GM12801 (cell line): Measurements from ENCODE around the gene CACNB1.

Source experiments
- TF ChIP-seq, protein P1 (sequence below): IDR thresholded peaks from one replicate; pipeline ENCODE4 v1.5.1; 2011; ENCODE audit warnings: control low read depth; ENCODE audit not compliant: insufficient read length; ENCODE audit errors: extremely low read depth

CACNB1 gene

DNA sequence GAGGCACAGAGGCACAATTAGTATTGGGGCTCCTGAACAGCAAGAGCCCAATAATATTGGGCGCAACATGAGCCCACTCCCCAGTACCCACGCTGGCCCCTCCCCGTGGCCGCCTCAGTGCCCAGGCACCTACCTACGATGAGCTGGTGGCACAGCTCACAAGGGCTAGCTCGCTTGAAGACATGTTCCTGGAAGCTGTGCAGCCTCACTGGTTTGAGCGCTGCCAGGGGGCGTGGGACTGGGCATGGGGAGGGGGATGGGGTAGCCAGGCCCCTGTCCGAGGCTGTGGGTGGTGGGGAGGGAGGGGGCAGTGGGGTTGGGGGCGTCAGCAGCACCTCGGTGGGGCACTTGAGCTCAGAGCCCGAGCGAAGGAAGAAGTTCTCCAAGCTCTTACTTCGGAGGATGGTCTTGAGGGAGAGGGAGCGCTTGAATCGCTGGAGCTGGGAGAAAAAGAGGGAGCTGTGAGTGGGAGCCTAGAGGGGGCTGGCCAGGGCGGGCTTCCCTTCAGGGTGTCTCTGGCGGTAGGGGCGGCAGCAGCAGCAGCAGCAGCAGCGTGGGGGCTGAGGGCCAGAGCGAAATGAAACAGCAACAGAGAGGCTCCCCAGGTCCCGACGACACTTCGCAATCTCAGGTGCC is 20.4 kb upstream of the CACNB1 start:
- TF ChIP-seq, protein P1, sequence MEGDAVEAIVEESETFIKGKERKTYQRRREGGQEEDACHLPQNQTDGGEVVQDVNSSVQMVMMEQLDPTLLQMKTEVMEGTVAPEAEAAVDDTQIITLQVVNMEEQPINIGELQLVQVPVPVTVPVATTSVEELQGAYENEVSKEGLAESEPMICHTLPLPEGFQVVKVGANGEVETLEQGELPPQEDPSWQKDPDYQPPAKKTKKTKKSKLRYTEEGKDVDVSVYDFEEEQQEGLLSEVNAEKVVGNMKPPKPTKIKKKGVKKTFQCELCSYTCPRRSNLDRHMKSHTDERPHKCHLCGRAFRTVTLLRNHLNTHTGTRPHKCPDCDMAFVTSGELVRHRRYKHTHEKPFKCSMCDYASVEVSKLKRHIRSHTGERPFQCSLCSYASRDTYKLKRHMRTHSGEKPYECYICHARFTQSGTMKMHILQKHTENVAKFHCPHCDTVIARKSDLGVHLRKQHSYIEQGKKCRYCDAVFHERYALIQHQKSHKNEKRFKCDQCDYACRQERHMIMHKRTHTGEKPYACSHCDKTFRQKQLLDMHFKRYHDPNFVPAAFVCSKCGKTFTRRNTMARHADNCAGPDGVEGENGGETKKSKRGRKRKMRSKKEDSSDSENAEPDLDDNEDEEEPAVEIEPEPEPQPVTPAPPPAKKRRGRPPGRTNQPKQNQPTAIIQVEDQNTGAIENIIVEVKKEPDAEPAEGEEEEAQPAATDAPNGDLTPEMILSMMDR, result no peak

DNA sequence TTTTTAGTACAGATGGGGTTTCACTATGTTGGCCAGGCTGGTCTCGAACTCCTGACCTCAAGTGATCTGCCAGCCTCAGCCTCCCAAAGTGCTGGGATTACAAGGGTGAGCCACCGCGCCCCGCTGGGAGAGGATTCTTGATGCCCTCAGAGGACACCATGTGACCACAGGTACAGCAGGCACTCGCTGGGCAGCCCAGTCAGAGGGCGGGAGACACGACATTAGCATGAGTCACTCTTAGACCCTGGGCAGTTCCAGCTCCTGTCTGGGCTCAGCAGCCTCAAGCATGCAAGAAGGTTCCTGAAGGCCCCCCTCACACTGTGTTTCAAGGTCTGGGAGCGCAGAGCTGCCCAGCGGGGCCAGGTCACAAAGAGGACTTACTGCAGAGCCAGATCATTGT is 16.4 kb upstream of the CACNB1 start:
- TF ChIP-seq, protein P1, result no peak

DNA sequence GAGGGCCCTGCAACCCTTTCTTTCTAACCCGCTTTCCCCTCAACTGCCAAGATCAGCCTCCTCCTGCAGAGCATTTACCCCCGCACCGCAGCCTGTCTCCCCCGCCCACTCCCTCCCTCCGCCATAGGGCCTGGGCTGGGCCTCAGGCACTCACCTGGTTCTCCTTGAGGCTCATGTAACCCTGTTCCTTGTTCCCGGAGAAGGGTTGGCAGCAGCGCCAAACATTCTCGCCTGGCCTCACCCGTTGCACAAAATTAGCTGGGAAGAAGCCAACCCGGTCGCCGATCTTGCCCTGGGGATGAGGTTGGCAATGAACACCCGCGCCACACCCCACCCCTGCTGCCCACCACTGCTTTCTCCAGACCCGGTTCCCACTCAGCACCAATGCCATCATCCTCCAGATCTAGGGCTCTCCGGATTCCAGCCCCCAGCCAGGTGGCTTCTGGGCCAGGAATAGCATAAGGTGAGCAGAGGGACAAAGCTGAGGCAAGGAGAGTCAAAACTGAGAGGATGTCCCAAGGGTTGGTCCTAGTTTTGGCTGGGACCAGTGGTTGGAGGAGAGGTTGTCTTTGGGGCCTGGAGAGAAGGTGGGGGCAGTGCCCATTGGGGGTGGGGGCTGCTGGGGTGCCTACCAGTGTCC is 15.5 kb upstream of the CACNB1 start:
- TF ChIP-seq, protein P1, result no peak

DNA sequence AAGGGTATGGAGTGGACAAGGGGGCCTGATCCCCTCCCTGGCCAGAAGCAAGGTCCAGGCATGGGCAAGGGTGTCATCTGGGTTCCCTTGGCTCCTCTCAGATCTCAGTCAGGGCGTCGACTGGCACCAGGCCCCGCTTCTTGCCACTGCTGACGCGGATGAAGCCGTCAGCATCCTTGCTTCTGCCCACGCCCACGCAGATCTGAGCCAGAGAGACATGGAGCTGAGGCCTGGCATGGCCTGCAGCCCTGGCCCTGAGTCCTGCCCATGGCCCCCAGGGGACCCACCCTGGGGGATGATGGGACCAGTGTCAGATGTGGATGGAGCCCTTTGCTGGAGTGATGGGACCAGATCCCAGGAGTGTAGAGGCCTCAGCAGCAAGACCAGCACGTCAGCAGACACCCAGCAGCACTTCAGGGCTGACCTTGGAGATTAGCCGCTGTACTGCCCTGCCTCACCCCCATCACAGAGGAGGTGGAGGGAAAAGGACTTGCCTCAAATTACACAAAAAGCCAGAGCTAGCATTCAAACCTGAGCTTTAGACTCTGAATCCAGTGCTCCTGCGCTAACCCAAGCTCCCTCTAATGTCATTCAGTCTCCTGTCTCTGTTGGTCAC is 14.8 kb upstream of the CACNB1 start:
- TF ChIP-seq, protein P1, result no peak

DNA sequence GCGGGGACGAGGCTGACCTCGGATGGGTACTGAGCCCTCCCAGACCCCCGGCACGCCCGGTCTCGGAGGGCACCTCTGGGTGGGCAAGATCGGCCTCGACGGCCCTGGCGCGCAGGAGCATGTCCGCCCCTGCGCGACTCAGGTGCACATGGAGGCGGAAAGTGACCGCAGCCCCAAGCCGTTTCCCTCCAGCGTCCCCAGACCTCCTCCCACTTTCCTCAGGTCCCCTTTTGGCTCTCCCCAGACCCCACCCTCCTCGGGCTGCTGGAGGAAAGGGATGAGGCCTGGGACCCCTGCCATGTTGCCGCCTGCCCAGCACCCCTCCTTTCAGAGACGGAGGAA is 12.6 kb upstream of the CACNB1 start:
- TF ChIP-seq, protein P1, result no peak

DNA sequence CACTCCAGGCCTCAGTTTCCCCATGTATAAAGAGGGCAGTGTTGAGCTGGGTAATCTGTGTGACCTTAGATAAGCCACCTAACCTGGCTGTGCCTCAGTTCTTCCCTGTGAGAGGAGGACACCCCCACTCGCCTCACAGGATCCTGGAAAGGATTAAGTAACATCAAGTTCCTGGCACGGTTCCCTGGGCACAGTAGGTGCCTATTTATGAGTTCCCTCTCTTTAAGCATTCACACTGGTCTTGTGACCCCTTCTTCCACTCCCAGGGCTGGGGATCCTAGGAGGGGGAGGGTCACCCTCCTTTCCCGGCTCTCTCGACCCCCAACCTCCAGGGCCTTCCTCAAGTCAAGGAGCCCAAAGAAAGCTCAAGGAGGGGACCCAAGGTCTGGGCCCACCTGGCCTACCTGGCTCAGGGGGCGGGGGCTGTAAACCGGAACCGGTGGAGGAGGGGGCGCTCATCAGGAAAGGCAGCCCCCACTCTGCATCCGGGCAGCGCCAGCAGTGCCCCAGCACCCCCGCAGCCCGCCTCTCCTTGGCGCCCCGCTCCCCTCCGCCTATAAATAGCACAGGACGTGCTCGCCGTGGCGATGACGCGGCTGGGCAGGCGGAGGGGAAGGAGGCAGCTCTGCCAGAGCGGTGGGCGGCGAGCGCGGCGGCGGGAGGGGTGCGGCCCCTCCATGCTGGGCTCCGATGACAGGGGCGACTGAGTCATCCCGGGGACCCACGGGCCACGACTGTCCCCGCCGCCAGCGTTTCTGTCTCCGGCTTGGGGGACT is 12.0 kb upstream of the CACNB1 start:
- TF ChIP-seq, protein P1, result no peak

DNA sequence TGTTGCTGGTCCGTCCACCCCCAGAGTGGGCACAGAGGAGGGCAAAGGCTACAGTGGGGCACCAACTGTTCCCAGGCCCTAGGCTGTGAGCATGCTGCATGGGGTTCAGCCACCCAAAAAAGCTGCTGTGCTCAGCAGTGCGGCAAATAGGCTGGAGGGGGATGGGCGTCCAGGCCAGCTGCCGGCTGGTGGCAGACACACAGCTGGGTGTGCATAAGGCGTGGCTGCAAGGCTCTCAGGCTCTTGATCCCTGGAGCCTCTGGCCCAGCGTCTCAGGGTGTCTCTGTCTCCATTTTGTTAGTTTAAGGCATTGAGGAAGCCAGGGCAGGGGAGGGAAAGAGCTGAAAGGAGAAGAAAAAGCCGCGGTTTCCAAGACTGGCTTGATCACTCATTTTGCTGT is 11.4 kb upstream of the CACNB1 start:
- TF ChIP-seq, protein P1, result no peak
